Stimulated activated naive CD8-positive, alpha-beta T cell treated with anti-CD3 and anti-CD28 coated beads, Interleukin-15, Interleukin-2, amounts not matched to agents 100 ng/mL and 50 ng/mL, for 24 hours (primary cell): ENCODE data around the gene SNX1.

Experiments used
- H3K27ac Mint-ChIP-seq: one replicate; pipeline ENCODE4 v1.8.0; 2021; ENCODE audit warnings: mild to moderate bottlenecking, mixed read lengths
- H3K27me3 Mint-ChIP-seq: one replicate; pipeline ENCODE4 v1.8.0; 2021; ENCODE audit warnings: mixed read lengths
- H3K36me3 Mint-ChIP-seq: one replicate; pipeline ENCODE4 v1.8.0; 2021; ENCODE audit warnings: low read depth, mixed read lengths
- H3K4me1 Mint-ChIP-seq: one replicate; pipeline ENCODE4 v1.8.0; 2021; ENCODE audit warnings: low read depth, mixed read lengths
- H3K4me3 Mint-ChIP-seq: one replicate; pipeline ENCODE4 v1.8.0; 2021; ENCODE audit warnings: mild to moderate bottlenecking, mixed read lengths
- H3K9me3 Mint-ChIP-seq: one replicate; pipeline ENCODE4 v1.8.0; 2021; ENCODE audit warnings: mixed read lengths

The SNX1 gene

GRCh38 chr15:64144192-64144564 lies 48.4 kb downstream of the SNX1 start:
- Mint-ChIP-seq H3K27ac (peak overlapping the region; percentile 61), H3K4me3 (no peak overlapping the region), H3K36me3 (peaks cover 4% of the 10 kb centered on the region), H3K9me3 (no peaks in the 10 kb centered on the region), H3K4me1 (no peaks in the 10 kb centered on the region), H3K27me3 (no peaks in the 10 kb centered on the region)

- H3K27me3 Mint-ChIP-seq: no peaks in the 10 kb centered on the region
- H3K27ac Mint-ChIP-seq: peak overlapping the region; percentile 66
- H3K4me1 Mint-ChIP-seq: peaks cover 5% of the 10 kb centered on the region
- H3K9me3 Mint-ChIP-seq: no peaks in the 10 kb centered on the region
- peaks cover 4% of the 10 kb centered on the region for H3K36me3 Mint-ChIP-seq
- H3K4me3 Mint-ChIP-seq: no peak overlapping the region
Observed at GRCh38 chr15:64144565-64145281, 48.9 kb downstream of the SNX1 start.

DNA sequence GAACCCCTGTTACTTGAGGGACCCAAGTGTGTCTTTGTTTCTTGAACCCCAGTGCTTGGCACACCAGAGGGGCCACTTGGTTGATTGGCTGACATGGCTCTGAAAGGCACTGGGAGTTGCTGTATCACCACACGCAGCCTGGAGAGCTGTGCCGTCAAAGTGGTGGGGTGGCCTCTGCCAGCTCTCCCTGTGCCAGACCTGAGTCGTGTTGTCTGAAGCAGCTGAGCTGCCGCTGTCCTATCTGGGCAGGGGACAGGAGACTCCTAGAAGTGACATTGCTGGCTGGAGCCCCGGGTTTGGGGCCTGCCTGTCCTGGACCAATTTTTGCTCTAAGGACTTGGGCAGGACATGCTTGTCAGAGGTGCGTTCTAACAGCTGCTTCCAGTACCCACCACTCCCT lies 50.3 kb downstream of the SNX1 start:
- no peaks in the 10 kb centered on the region for H3K36me3 Mint-ChIP-seq

GRCh38 chr15:64146520-64146884 lies 50.7 kb downstream of the SNX1 start:
- H3K36me3 Mint-ChIP-seq: no peaks in the 10 kb centered on the region
- H3K9me3 Mint-ChIP-seq: no peaks in the 10 kb centered on the region
- peaks cover 16% of the 10 kb centered on the region for H3K4me1 Mint-ChIP-seq
- H3K27me3 Mint-ChIP-seq: no peaks in the 10 kb centered on the region
- no peak overlapping the region for H3K4me3 Mint-ChIP-seq
- no peak overlapping the region for H3K27ac Mint-ChIP-seq

More for the DNA sequence above, 50.3 kb downstream of the SNX1 start:
- H3K4me1 Mint-ChIP-seq: peaks cover 15% of the 10 kb centered on the region
- no peaks in the 10 kb centered on the region for H3K27me3 Mint-ChIP-seq
- H3K9me3 Mint-ChIP-seq: no peaks in the 10 kb centered on the region
- H3K4me3 Mint-ChIP-seq: no peak overlapping the region
- no peak overlapping the region for H3K27ac Mint-ChIP-seq

DNA sequence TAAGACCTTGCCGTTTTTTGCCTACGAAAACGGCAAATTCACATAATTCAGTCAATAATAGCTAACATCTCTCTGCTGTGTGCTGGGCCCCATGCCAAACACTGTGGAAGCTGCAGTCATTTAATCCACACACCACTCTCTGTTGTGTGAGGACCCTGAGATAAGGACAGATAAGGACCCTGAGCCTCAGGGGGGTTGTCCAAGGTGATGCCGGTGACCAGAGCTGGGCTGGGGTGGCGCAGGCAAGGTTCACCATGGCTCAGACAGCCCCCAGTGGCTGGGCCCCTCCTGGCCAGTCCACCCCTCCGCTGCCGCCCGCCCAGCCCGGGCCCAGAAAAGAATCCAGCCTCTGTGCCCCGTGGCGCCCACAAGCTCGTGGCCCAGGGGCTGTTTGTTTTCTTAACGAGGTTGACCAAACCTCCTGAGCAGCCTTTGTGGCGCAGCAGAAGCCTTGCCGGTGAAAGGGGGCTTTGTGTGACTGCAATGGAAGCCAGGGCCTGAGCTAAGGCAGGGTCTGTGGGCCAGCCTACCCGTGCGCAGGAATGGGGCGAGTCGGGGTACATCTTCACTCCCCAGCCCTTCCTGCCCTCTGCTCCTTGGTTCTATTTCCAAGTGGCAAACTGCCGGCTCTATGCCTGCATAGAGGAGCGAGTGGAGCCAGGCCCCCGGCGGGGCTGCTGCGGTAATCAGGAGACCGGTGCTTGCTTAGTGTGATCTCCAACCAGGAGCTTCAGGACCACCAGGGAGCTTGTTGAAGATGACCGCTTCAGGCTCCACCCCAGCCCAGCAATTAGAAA lies 51.3 kb downstream of the SNX1 start:
- Mint-ChIP-seq H3K4me1 (peaks cover 16% of the 10 kb centered on the region), H3K27me3 (no peaks in the 10 kb centered on the region), H3K4me3 (no peak overlapping the region), H3K9me3 (no peaks in the 10 kb centered on the region), H3K36me3 (no peaks in the 10 kb centered on the region), H3K27ac (no peak overlapping the region)

DNA sequence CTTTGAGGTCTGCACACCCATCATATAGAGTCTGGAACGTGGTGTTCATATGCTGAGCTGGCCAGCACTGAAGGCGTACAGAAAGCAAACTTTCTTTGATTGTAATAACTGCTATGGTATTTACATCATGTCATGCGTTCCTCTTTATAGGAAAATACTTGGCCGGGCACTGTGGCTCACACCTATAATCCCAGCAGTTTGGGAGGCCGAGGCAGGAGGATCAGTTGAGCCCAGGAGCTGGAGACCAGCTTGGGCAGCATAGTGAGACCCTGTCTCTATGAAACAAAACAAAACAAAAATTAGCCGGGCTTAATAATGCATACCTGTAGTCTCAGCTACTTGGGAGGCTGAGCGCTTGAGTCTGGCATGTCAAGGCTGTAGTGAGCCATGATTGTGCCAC lies 52.4 kb downstream of the SNX1 start:
- Mint-ChIP-seq H3K4me3 (no peak overlapping the region), H3K27me3 (no peaks in the 10 kb centered on the region), H3K4me1 (peaks cover 23% of the 10 kb centered on the region), H3K9me3 (no peaks in the 10 kb centered on the region), H3K36me3 (no peaks in the 10 kb centered on the region), H3K27ac (no peak overlapping the region)

DNA sequence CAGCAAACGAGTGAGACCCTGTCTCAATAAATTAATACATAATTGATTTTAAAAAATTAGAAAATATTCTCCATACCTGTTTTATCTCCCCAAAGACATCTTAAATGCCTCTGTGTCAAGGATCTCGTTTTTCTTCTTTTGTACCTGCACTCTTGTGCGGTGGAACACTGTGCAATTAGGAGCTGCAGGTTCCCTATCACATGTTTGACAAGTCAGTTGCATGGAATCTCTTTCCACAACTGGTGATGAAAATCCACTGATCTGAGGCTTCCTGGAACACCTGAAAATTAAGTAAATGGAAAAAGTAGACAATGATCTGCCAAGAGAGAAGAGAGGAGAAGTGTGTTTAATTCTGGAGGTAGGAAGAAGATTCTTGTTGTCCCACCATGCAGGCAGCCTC lies 52.8 kb downstream of the SNX1 start:
- Mint-ChIP-seq H3K4me3 (no peak overlapping the region), H3K9me3 (no peaks in the 10 kb centered on the region), H3K27ac (no peak overlapping the region), H3K36me3 (no peaks in the 10 kb centered on the region), H3K27me3 (peaks cover 3% of the 10 kb centered on the region), H3K4me1 (peaks cover 26% of the 10 kb centered on the region)

DNA sequence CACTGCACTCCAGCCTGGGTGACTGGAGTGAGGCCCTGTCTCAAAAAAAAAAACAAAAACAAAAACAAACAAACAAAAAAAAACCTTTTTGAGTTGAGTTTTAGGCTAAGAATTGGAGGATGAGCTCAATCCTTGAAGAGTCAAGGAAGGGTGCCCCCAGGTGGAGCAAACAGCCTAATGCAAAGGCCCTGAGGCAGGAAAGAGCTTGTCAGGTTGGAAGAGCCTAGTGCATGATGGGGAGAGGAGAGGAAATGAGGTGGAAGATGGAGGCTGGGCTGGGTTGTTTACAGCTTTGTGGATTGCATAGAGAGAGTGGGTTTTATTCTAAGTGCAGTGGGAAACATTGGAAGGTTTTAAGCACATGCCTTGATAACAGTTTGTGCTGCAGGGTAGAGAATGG lies 53.6 kb downstream of the SNX1 start:
- H3K4me3 Mint-ChIP-seq: peak overlapping the region; percentile 9
- H3K4me1 Mint-ChIP-seq: peaks cover 32% of the 10 kb centered on the region
- peaks cover 4% of the 10 kb centered on the region for H3K36me3 Mint-ChIP-seq
- peaks cover 4% of the 10 kb centered on the region for H3K27me3 Mint-ChIP-seq
- no peaks in the 10 kb centered on the region for H3K9me3 Mint-ChIP-seq
- H3K27ac Mint-ChIP-seq: no peak overlapping the region

DNA sequence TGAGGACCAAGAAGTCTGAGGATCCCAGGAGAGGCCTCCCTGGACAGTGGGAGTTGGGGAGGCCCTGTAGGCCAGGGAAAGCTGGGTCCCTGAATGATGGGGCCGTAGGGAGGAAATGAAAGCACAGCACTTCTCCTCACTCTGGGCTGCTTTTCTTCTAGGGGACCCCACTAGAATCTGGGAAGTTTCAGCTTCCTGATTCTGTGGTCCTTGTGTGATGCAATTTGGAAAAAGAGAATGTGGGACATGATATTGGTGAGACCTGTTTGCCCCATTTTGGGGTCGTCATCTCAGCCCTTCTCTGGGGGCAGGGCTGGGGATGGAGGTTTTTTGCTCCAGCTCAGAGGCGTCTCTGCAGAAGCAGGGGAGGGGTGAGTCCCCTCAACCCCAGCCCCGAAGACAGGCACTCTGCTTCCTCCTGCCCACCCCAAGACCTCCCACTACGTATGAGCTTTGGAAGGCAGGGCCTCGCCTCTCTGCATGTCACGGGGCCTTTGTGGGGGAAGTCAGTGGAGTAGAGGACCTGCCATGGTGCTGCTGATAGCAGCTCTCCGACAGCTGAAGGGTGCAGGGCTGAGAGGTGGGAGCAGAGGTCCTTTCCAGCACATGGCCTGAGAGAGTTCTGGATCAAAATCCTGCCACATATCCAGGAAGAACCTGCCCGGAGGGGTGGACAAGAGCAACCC lies 54.3 kb downstream of the SNX1 start:
- H3K27me3 Mint-ChIP-seq: peaks cover 4% of the 10 kb centered on the region
- peaks cover 34% of the 10 kb centered on the region for H3K4me1 Mint-ChIP-seq
- no peak overlapping the region for H3K27ac Mint-ChIP-seq
- H3K36me3 Mint-ChIP-seq: peaks cover 5% of the 10 kb centered on the region
- H3K9me3 Mint-ChIP-seq: no peaks in the 10 kb centered on the region
- no peak overlapping the region for H3K4me3 Mint-ChIP-seq

GRCh38 chr15:64151727-64152506 lies 56.1 kb downstream of the SNX1 start, which contains the start of gene SNX22:
Gene SNX22, plus strand, starts transcription at chr15:64151731. Its CDS starts 45 bp downstream, at chr15:64151776.
- H3K4me1 Mint-ChIP-seq: peaks cover 34% of the 10 kb centered on the region
- peak within 1 kb of the TSS; percentile 67 for H3K4me3 Mint-ChIP-seq
- H3K27ac Mint-ChIP-seq: no peak within 1 kb of the TSS
- H3K27me3 Mint-ChIP-seq: peaks cover 4% of the 10 kb centered on the region
- no peaks in the 10 kb centered on the region for H3K9me3 Mint-ChIP-seq
- H3K36me3 Mint-ChIP-seq: peaks cover 18% of the 10 kb centered on the region

DNA sequence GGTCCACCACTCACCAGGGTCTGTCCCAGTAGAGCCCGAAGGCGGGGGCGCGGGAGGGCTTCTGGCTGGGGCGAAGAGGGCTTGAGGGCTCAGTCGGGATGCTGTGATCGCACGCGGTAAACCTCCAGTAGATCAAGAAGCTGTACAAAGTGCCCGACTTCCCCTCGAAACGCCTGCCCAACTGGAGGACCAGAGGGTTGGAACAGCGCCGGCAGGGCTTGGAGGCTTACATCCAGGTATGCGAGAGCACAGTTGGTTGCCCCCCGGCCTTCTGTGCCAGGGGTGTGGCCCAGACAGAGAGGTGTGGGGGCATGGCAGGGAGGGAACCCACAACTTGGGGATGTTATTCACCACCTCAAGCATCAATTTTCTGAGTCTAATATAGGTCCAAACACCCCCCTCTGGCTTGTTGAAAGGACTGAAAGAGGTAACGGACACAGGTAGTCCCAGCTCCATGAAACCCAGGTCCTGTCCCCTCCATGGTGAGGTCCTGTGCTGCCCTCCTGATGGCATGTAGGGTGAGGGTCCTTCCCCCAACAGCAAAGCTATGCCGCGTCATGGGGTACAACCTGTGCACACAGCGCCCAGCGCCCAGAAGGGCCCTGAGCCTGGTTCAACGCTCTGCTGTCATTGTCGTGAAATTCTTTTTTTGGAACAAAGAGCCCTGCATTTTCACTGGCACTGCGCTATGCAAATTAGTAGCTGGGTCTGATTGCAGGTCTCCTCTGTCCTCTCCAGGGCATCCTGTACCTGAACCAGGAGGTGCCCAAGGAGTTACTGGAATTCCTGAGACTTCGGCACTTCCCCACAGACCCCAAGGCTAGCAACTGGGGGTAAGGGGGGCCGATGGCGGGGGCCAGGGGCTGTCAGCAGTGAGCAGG lies 57.0 kb downstream of the SNX1 start:
- no peaks in the 10 kb centered on the region for H3K9me3 Mint-ChIP-seq
- peak overlapping the region; percentile 66 for H3K4me3 Mint-ChIP-seq
- H3K4me1 Mint-ChIP-seq: peaks cover 34% of the 10 kb centered on the region
- H3K27me3 Mint-ChIP-seq: peaks cover 4% of the 10 kb centered on the region
- peaks cover 26% of the 10 kb centered on the region for H3K36me3 Mint-ChIP-seq
- no peak overlapping the region for H3K27ac Mint-ChIP-seq

DNA sequence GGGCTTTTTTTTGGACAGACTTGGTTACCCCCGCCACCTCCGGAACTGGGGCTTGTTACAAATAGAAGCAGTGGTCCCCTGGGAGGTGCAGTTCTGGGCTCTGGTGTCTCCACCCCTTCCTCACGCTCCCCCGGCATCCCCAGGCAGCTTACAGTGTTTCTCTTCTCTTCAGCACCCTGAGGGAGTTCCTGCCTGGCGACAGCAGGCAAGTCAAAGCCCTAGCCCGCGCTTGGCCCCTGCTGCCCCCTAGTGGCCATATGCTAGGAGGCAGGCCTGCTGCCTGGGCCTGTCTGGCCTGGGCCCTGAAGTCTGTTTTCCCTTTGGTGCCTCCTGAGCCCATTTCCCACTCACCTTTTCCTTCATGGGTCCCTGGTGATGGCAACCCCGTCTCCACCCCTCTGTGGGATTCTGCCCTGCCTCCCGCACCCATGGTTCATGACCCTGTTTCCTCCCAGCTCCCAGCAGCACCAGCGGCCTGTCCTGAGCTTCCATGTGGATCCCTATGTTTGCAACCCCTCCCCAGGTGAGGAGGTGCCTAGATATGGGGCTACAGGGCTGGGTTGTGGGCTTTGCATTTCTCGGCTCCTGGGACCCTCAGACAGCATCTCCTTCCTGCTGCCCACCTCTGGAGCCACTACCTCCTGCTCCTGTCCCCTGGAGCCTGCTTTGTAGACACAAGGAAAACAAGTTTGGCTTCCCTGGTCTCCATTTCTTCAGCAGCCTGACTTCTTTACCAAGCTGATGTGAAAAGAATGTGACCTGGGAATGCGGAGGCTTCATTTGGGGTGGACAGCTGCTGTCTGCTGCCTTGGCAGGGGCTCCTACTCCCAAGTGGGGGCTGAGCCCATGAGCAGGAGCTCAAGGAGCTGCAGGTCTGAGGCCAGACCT lies 57.9 kb downstream of the SNX1 start:
- Mint-ChIP-seq H3K27ac (peak overlapping the region; percentile 71), H3K4me1 (peaks cover 43% of the 10 kb centered on the region), H3K36me3 (peaks cover 36% of the 10 kb centered on the region), H3K27me3 (peaks cover 4% of the 10 kb centered on the region), H3K9me3 (no peaks in the 10 kb centered on the region), H3K4me3 (peak overlapping the region; percentile 67)
